ENCODE data around the gene TMEM120B.

The TMEM120B gene

DNA sequence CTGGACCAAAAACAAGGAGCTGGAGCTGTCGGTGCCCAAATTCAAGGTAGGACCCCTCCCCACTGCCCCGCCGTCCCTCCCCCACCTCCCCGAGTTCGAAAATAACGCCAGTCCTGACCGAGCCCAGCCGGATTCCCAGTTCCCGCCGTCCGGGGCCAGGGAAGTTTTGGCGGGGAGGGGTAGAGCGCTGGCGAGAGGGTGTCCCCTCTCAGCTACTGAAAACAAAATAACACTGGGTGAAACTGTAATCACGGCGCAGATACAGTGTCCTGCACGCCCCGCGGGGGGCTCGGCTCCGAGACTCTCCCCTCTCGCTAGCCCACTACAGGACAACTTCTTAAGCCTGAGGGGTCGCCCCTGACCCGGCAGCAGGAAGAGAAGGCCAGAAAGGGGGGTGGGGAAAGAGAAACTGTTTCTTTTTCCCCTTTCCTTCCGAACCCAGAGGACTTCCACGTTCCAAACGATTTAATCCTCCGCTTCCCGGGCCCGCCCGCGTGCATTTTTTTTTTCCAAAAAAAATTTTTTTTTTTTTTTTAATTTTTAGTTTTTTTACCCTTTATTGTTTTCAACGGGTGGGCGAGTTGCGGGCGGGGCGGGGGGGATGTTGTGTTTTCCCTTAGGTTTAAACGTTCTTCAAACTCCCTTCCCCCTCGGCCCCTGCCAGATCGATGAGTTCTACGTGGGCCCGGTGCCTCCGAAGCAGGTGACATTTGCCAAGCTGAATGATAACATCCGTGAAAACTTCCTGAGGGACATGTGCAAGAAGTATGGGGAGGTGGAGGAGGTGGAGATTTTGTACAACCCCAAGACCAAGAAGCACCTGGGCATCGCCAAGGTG is 92.8 kb downstream of the TMEM120B start:
- DNase-seq (ENCODE audit: low read depth) = no peak

DNA sequence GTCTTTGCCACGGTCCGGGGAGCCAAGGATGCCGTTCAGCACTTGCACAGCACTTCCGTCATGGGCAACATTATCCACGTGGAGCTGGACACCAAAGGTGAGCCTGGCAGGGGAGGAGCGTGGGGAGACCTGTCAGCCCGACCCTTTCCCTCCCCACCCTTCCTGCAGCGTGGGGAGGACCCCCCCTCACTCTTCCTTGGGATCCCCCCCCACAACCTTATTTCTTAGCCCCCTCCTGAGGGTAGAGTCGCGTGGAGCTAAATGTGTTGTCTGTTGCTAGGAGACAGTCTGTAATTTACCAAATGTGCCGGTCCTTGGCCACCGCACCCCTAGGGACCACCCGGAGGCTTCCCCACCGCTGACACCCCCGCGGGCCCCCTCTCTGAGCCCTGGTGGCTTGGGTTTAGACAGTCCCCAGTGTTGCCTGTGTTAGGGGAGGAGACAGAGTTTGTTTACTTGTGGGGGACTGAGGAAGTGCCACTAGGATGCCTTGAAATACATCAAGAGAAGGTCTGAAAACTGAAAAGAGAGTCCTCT is 93.5 kb downstream of the TMEM120B start:
- no peak for DNase-seq (ENCODE audit: low read depth)

DNA sequence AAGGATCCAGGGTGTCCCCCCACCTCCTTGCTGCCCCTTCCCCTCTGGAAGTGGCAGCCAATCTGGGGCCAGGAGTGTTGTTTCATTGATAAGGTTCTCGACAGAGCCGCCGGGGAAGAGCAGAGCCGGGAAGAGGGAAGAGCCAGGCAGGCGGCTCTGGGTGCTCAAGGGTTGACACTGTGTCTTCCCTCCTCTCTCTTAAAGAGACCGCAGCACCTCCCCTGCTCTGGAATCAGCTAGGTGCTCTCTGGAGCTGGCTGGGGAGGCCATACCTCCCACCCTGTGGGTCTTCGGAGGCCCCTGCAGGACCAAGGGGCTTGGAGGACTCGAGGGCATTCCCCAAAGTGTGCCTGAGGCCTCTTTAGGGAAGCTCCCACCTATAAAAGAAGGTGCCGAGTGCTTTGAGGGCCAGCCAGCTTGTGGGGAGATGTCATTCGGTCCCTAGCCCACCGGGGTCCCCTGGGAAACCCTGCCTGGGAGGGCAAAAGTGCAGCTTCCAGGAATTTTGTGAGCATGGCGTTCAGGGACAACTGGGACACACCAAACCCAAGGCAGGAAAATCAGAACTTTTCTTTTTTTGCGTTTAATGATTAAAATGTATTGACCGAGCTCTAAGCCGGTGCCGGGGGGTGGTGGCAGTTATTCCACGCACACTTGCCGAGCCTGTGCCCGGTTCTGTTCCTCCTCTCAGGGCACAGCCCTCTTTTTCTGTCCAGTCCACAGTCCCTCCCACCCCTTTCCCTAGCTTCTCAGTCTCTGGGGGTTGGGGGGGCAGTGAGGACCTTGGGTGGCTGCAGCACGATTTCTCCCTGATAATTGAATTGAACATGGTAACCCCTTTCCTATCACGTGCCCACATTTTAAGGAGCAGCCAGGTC is 94.2 kb downstream of the TMEM120B start:
- no peak for DNase-seq (ENCODE audit: low read depth)

DNA sequence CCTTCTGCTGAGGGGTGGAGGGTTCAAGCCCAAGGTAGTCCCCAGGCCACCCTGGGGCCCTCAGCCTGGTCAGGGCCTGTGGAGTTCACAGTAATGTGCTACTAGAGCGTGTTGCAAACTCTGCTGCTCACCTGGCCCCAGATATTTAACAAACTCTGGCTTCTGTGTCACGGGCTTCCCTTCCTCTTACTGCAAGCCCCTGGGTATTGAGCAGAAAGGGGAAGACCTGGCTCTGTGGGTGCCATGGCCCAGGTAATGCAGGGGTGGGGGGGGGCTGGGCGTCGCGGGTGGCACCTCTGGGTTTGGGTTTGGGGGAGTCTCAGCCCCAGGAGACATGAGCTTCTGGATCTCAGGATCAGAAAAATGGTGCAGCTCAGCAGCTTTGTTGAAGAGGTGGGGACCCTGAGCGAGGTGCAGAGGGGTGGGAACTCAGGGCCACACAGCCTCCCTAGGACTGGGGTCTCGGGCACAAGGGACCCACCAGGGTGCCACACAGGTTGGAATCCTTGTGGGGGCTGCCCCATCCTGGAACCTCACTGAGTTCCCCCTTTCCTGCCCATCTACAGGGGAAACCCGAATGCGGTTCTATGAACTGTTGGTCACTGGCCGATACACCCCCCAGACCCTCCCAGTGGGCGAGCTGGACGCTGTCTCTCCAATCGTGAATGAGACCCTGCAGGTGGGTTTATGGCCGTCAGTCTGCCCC is 95.2 kb downstream of the TMEM120B start:
- no peak for DNase-seq (ENCODE audit: low read depth)

DNA sequence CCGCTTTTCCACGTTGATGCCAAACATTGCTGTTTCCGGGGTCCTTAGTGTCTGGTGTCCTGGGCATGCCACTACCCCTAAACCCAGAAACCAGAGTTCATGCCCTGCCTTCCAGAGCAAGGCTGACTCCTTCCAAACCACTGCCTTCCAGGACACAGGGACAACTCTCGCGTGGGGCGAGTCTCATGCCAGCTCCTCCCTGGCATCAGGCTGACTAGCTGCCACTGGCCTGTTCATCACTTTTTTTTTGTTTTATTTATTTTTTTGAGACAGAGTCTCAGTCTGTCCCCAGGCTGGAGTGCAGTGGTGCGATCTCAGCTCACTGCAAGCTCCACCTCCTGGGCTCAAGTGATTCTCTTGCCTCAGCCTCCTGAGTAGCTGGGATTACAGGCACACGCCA is 96.1 kb downstream of the TMEM120B start:
- DNase-seq (ENCODE audit: low read depth) = no peak

DNA sequence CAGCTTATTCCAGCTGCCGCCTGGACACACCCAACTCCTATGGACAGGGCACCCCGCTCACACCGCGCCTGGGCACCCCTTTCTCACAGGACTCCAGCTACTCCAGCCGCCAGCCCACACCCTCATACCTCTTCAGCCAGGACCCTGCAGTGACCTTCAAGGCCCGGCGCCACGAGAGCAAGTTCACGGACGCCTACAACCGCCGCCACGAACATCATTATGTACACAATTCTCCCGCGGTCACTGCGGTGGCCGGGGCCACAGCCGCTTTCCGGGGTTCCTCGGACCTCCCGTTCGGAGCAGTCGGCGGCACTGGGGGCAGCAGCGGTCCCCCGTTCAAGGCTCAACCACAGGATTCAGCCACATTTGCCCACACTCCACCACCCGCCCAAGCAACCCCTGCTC is 97.2 kb downstream of the TMEM120B start:
- DNase-seq (ENCODE audit: low read depth) = no peak

DNA sequence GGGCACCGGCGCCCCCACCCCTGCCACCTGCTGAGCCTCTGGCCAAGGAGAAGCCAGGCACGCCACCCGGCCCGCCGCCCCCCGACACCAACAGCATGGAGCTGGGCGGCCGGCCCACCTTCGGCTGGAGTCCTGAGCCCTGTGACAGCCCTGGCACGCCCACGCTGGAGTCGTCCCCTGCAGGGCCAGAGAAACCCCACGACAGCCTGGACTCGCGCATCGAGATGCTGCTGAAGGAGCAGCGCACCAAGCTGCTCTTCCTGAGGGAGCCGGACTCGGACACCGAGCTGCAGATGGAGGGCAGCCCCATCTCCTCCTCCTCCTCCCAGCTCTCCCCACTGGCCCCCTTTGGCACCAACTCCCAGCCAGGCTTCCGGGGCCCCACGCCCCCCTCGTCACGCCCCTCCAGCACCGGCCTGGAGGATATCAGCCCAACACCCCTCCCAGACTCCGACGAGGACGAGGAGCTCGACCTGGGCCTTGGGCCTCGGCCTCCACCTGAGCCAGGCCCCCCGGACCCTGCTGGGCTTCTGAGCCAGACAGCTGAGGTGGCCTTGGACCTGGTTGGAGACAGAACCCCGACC is 97.8 kb downstream of the TMEM120B start:
- no peak for DNase-seq (ENCODE audit: low read depth)

DNA sequence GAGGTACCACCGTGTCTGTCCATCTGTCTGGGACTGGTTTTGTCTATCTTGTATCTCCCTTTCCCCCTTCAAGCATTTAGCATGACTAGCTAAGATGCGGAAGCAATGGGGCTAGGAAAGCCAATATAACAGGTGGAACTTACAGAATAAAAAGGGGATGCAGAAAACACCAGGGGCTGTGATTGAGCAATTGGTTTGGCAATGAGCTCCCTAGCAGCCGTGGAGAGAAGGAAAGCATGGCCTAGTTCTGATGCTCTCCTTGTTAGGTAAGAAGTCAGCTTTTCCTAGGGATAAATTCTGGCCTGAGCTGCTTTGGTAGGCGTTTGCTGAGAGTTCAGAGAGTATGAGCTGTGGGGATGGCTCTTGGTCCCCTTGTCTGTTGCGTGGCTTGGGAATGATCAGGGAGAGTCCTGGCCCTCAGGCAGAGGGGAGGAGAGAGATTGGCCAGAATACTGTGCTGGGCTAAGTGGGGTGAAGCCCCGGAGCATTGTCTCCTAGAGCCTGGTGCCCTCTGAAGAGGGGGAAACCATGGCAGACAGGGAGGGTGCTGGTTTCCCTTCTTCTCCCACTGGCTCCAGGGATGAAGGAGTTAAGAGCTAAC is 98.4 kb downstream of the TMEM120B start:
- no peak for DNase-seq (ENCODE audit: low read depth)

DNA sequence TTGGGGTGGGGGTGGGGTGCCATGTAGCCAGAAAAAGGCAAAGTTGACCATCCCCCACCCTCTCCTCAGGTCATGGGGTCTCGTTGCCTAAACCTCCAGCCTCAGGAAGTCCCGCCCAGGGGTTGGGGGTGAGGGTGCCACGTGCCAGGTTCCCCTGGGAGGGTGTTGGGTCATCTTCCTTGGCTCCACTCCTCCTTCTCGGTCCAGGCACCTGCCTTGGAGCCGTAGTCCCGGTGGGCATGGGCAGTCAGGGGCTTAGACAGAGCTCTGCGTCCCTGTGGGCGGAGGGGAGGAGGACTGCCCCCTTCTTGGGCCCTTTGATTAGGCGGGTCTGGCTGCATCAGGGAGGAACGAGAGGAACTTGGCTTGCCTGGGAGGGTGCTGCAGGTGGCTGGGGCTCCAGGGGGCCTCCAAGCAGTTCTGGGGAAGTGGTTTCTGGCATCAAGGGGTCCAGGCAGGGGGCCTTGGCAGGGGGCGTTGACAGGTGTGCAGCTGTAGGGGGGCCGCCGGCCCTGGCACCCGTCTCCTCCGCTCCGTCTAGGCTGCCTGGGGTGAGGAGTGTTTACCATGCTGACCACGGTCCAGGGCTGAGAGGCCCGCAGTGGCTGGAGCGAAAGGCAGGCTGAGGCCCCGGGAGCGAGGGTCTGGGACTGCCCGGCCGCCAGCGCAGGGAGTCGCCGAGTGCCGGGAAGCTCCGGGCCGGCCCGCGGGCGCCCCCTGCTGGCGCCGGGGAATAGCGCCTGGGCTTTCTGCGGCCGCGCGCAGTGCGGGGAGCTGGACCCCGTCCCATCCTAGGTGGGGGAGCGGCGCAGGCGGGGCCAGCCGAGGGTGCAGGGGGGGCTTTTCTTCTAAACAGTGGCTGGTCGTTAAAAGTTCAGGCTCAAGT is 99.1 kb downstream of the TMEM120B start:
- no peak for DNase-seq (ENCODE audit: low read depth)

DNA sequence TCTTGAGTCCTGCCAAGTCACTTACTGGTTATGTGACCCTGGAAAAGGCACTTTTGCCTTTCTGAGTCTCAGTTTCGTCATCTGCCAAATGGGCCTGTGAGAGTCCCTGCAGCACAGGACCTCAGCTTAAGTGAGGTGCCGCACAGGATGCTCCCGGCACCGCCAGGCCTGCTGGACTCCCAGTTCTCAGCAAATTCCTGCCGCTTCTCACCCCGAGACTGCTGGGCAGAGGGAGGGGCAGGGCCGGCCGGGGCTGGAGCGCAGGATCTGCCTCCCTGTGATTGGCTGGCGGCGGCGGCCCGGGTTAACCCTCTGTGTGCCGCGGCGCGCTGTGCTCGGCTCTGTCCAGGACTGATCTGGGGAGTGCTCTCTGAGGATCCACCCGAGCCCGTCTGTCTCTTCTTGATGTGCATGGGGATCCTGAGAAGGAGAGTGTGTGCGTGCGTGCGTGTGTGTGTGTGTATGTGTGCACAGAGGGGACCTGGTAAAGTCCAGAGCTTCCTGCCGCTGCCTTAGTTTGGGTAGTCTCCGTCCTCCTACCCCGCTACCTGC is 99.8 kb downstream of the TMEM120B start:
- no peak for DNase-seq (ENCODE audit: low read depth)

DNA sequence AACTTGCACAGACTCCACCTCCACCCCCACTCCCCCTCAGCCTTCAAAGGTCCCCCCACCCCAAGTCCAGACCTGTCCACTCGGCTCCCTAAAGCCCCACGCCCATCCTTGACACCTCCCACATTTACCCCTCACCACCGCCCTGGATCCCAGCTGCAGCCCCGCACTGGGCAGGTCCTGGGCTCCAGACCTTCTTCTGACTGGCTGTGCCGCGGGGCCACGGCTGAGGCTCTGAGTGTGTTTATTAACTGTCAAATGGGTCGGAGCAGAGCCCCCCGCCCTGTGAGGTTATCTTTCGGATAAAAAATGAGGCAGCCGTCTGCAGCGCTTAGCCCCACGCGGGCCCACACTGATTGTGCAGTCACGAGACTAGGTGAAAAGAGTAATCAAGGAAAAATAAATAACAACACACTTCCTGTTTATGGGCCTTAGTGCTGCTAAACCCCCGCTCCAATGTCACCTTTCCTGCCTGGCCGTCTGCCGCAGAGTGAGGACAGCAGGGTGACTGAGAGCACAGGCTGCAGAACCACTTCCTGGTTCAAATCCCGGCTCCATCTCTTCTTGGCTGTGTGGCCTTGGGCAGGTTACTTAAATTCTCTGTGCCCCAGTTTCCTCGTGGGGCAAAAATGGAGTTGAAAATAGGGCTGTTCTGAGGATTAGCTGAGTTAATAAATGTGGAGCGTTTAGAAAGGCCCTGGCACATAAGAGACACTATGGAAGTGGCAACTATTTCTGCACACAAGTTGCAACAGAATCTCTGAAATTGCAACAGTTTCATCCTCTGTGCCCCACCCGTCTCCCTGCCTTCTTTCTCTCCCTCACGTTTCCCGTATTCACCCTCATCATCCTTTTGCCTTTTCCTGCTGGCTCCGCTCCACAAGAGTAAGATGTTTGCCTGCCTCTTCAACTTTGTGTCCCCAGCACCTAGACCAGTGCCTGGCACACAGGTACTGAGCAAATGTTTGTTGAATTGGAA is 100.7 kb downstream of the TMEM120B start:
- DNase-seq (ENCODE audit: low read depth) = no peak

DNA sequence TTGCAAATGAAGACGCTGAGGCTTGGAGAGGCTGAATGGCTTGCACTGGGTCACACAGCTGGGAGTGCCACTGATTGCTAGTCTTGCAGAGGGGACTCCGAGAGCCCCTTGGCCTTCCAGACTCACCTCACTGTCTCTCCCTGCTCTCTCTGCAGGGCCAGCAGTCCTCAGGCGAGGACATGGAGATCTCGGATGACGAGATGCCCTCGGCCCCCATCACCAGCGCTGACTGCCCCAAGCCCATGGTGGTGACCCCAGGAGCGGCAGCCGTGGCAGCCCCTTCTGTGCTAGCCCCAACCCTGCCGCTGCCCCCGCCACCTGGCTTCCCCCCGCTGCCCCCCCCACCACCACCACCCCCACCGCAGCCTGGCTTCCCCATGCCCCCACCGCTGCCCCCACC is 101.4 kb downstream of the TMEM120B start:
- DNase-seq (ENCODE audit: low read depth) = no peak

DNA sequence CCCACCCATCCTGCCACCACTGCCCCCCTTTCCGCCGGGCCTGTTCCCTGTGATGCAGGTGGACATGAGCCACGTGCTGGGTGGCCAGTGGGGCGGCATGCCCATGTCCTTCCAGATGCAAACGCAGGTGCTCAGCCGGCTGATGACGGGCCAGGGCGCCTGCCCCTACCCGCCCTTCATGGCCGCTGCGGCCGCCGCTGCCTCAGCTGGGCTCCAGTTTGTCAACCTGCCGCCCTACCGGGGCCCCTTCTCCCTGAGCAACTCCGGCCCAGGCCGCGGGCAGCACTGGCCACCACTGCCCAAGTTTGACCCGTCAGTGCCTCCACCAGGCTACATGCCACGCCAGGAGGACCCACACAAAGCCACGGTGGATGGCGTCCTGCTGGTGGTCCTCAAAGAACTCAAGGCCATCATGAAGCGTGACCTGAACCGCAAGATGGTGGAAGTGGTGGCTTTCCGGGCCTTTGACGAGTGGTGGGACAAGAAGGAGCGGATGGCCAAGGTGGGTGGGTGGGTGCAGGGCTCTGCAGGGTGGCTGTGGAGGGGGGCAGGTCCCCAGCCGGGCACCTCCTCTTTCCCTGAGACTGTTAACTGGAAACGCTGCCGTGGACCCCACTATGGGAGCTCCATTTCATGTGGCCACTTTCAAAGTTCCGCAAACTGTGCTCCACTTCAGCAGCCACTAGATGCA is 102.0 kb downstream of the TMEM120B start:
- DNase-seq (ENCODE audit: low read depth) = no peak

DNA sequence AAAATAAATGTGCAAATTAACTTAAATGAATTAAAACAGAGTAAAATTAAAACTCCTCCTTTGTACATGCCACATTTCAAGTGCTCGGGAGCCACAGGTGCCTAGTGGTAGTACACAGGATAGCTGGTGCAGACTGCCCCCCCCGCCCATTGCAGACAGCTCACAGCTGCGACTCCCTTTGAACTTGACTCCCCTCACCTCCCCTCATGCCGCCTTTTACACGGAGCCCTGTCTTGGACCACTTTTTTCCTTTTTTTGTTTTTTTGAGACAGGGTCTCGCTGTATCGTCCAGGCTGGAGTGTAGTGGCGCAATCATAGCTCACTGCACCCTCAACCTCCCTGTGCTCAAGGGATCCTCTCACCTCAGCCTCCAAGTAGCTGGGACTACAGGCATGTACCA is 102.7 kb downstream of the TMEM120B start:
- no peak for DNase-seq (ENCODE audit: low read depth)

DNA sequence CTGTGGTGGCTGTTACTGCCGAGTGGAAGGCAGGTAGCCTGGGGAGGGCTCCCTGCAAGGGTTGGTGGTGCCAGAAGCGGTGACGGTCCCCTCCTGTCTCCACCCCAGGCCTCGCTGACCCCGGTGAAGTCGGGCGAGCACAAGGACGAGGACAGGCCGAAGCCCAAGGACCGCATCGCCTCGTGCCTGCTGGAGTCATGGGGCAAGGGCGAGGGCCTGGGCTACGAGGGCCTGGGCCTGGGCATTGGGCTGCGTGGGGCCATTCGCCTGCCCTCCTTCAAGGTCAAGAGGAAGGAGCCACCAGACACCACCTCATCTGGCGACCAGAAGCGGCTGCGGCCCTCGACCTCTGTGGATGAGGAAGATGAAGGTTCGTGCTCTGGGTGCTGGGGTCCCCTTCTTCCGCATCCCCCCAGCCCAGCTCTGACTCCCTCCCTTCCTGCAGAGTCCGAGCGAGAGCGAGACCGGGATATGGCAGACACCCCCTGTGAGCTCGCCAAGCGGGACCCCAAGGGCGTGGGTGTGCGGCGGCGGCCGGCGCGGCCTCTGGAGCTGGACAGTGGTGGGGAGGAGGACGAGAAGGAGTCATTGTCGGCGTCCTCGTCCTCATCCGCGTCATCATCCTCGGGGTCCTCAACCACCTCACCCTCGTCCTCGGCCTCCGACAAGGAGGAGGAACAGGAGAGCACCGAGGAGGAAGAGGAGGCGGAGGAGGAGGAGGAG is 104.5 kb downstream of the TMEM120B start:
- no peak for DNase-seq (ENCODE audit: low read depth)

DNA sequence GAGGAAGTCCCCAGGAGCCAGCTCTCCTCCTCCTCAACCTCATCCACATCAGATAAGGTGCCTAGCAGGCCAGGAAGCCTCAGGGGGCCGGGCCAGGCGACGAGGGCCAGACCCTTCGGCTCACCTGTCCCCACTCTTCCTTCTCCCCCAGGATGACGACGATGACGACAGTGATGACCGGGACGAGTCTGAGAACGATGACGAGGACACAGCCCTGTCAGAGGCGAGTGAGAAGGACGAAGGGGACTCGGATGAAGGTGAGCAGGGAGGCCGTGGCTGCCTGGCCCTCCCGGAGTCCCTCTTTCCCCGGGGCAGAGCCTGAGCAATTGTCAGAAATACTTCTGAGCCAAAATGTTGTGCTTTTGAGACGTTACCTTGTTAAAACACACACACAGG is 105.1 kb downstream of the TMEM120B start:
- DNase-seq (ENCODE audit: low read depth) = no peak

DNA sequence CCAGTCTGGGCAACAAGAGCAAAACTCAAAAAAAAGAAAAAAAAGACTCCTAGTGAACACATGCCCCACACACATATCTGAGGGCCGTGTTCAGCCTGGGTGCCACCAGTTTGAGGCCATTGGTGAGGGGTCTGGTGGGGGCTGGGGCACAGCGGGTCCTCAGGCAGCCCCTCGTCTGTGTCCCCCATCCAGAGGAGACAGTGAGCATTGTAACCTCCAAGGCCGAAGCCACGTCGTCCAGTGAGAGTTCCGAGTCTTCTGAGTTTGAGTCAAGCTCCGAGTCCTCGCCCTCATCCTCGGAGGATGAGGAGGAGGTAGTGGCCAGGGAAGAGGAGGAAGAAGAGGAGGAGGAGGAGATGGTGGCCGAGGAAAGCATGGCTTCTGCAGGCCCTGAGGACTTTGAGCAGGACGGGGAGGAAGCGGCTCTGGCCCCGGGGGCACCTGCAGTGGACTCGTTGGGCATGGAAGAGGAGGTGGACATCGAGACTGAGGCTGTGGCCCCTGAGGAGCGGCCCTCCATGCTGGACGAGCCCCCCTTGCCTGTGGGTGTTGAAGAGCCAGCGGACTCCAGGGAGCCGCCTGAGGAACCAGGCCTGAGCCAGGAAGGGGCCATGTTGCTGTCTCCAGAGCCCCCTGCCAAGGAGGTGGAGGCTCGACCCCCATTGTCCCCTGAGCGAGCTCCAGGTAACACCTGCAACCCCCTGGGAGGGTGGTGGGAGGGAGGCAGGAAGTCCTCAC is 106.8 kb downstream of the TMEM120B start:
- DNase-seq (ENCODE audit: low read depth) = no peak
